Measurements from ENCODE around the gene PRSS22. TPM values are rescaled to one million over a fixed set of nuclear protein-coding genes. Genes with fewer than 3 reads are reported as not detected.

PRSS22 gene
- total RNA-seq, 1 experiment from 2014 or later: 36.9 TPM

DNA sequence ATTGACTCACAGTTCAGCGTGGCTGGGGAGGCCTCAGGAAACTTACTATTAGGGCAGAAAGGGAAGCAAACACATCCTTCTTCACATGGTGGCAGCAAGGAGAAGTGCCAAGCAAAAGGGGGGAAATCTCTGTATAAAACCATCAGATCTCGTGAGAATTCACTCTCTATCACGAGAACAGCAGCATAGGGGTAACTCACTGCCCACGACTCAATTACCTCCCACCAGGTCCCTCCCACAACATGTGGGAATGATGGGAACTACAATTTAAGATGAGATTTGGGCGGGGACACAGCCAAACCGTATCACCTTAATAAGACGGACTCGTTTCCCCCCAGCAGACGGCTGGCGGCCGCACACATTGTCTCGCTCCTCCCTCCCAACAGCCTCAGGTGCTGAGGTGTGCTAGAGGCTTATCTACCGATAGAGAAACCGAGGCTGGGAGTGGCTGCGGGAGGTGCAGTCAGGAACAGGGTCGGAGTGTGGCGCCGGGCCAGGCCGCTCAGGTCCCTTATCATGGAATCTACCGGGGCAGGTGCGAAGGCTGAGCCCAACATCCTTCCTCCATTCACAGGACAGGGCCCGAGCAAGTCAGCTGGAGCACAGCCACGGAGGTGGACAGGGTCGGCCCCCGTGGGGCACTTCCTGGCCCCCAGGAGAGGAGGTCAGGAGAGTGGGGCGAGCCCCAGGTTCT, 32.8 kb downstream of the PRSS22 start:
- CTCF ChIA-PET: interaction anchor here (1.1 kb wide), 1 partner anchor 14 kb away, joined by 3 read pairs; no protein-coding TSS in a partner anchor
- ATAC-seq: no peak
- H3K36me3 ChIP-seq (ENCODE audit: low read depth, low read length): no peaks in the 10 kb centered on the region
- H3K9ac ChIP-seq (ENCODE audit: low read length): no peak overlapping the region
- H3K79me2 ChIP-seq (ENCODE audit: low read length): no peaks in the 10 kb centered on the region
- H3K27ac ChIP-seq (ENCODE audit: low read length): no peak overlapping the region
- no peak for DNase-seq
- BruUV-seq (replicated peaks): no TSS peak
- no peaks in the 10 kb centered on the region for H4K20me1 ChIP-seq (ENCODE audit: low read length)
- no peaks in the 10 kb centered on the region for H3F3A ChIP-seq (ENCODE audit: low read length, unreplicated experiment)
- H3K4me2 ChIP-seq (ENCODE audit: low read length): no peak overlapping the region
- peaks cover 9% of the 10 kb centered on the region for H3K4me1 ChIP-seq (ENCODE audit: insufficient read depth, low read length)
- no peaks in the 10 kb centered on the region for H3K9me2 ChIP-seq (replicated peaks; ENCODE audit: low read length)
- POLR2A ChIA-PET (ENCODE audit: unreplicated experiment): no interaction called here
- H3K27me3 ChIP-seq (ENCODE audit: low read length): no peaks in the 10 kb centered on the region
- H3K9me3 ChIP-seq (ENCODE audit: low read length): no peaks in the 10 kb centered on the region
- H2AFZ ChIP-seq (ENCODE audit: low read length): no peak overlapping the region
- H3K4me3 ChIP-seq (ENCODE audit: low read length): no peak overlapping the region
- intact Hi-C loops (cut with micrococcal nuclease): loop anchor here (10.0 kb wide), 1 partner anchor 50 kb away; the partner anchor contains the start of gene ELOB
- TF ChIP-seq, protein P1, sequence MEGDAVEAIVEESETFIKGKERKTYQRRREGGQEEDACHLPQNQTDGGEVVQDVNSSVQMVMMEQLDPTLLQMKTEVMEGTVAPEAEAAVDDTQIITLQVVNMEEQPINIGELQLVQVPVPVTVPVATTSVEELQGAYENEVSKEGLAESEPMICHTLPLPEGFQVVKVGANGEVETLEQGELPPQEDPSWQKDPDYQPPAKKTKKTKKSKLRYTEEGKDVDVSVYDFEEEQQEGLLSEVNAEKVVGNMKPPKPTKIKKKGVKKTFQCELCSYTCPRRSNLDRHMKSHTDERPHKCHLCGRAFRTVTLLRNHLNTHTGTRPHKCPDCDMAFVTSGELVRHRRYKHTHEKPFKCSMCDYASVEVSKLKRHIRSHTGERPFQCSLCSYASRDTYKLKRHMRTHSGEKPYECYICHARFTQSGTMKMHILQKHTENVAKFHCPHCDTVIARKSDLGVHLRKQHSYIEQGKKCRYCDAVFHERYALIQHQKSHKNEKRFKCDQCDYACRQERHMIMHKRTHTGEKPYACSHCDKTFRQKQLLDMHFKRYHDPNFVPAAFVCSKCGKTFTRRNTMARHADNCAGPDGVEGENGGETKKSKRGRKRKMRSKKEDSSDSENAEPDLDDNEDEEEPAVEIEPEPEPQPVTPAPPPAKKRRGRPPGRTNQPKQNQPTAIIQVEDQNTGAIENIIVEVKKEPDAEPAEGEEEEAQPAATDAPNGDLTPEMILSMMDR (conservative IDR thresholded peaks at IDR 0.05; ENCODE audit: low read depth, low read length): no peak

DNA sequence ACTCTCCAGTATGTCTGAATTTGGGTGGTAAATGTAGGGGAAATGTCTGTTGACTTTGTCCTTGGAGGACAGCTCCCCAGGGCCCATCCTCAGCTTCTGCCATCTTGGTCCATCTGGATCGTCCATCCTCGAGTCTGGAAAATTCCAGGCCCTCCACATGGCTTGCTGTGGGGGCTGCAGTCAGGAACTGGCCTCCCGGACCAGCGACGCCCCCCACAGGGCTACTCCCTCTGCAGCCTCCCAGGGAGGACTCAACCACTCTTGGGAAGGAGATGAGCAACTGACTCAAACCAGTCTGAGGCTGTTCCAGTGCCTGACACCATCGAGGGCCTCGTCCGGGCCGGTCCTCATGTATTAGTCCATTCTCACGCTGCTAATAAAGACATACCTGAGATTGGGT, 33.3 kb downstream of the PRSS22 start:
- Histone ChIP-seq H4K20me1 (ENCODE audit: low read length) (no peaks in the 10 kb centered on the region), H3K9ac (ENCODE audit: low read length) (no peak overlapping the region), H3K4me3 (ENCODE audit: low read length) (no peak overlapping the region), H3F3A (ENCODE audit: low read length, unreplicated experiment) (no peaks in the 10 kb centered on the region), H3K36me3 (ENCODE audit: low read depth, low read length) (no peaks in the 10 kb centered on the region), H3K4me2 (ENCODE audit: low read length) (no peak overlapping the region), H3K9me2 (replicated peaks; ENCODE audit: low read length) (no peaks in the 10 kb centered on the region), H3K4me1 (ENCODE audit: insufficient read depth, low read length) (peaks cover 3% of the 10 kb centered on the region), H3K9me3 (ENCODE audit: low read length) (no peaks in the 10 kb centered on the region), H2AFZ (ENCODE audit: low read length) (no peak overlapping the region), H3K79me2 (ENCODE audit: low read length) (no peaks in the 10 kb centered on the region), H3K27me3 (ENCODE audit: low read length) (no peaks in the 10 kb centered on the region), H3K27ac (ENCODE audit: low read length) (no peak overlapping the region)
- POLR2A ChIA-PET (ENCODE audit: unreplicated experiment): no interaction called here
- DNase-seq (no peak), ATAC-seq (no peak)
- no TSS peak for BruUV-seq (replicated peaks)
- intact Hi-C loops (cut with micrococcal nuclease): loop anchor here (10.0 kb wide), 1 partner anchor 50 kb away; the partner anchor contains the start of gene ELOB
- no peak for TF ChIP-seq EZH2 (IDR thresholded peaks at IDR 0.05; ENCODE audit: low read length, unreplicated experiment)
- TF ChIP-seq, protein P1 (conservative IDR thresholded peaks at IDR 0.05; ENCODE audit: low read depth, low read length): no peak
- no peak for TF ChIP-seq EZH2phosphoT487 (IDR thresholded peaks at IDR 0.05; ENCODE audit: borderline replicate concordance, low read length)
- CTCF ChIA-PET: no interaction called here

DNA sequence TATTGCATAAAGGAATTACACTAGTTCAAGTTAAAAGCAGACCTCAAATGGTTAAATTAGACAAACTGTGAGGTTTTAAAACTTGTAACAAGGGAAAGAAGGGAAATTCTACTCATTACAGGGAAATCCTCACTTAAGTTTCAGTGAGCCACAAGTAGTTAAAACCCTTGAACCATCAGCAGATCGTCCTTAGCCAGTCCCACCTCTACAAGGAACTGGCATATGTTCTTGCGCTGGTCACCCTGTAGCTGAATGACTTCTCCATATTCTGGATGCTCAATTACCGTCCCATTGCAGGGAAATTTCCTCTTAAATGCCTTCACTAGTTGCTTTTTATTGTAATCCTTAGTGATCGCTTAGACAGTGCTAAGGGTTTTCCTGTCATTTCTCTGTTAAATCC, 35.5 kb downstream of the PRSS22 start:
- ChIA-PET CTCF (no interaction called here), POLR2A (ENCODE audit: unreplicated experiment) (no interaction called here)
- no peak for ATAC-seq
- intact Hi-C loops (cut with micrococcal nuclease): loop anchor here (10.0 kb wide), 1 partner anchor 48 kb away; the partner anchor contains the start of gene ELOB
- H3K27me3 ChIP-seq (ENCODE audit: low read length): no peaks in the 10 kb centered on the region
- no peak overlapping the region for H3K9ac ChIP-seq (ENCODE audit: low read length)
- H4K20me1 ChIP-seq (ENCODE audit: low read length): no peaks in the 10 kb centered on the region
- TF ChIP-seq, protein P1 (conservative IDR thresholded peaks at IDR 0.05; ENCODE audit: low read depth, low read length): no peak
- TF ChIP-seq EZH2phosphoT487 (IDR thresholded peaks at IDR 0.05; ENCODE audit: borderline replicate concordance, low read length) (no peak), EZH2 (IDR thresholded peaks at IDR 0.05; ENCODE audit: low read length, unreplicated experiment) (no peak)
- no peaks in the 10 kb centered on the region for H3K9me2 ChIP-seq (replicated peaks; ENCODE audit: low read length)
- BruUV-seq (replicated peaks): no TSS peak
- no peaks in the 10 kb centered on the region for H3K4me1 ChIP-seq (ENCODE audit: insufficient read depth, low read length)
- H3F3A ChIP-seq (ENCODE audit: low read length, unreplicated experiment): no peaks in the 10 kb centered on the region
- no peaks in the 10 kb centered on the region for H3K9me3 ChIP-seq (ENCODE audit: low read length)
- no peak overlapping the region for H3K27ac ChIP-seq (ENCODE audit: low read length)
- no peak for DNase-seq
- no peak overlapping the region for H2AFZ ChIP-seq (ENCODE audit: low read length)
- H3K4me2 ChIP-seq (ENCODE audit: low read length): no peak overlapping the region
- no peaks in the 10 kb centered on the region for H3K36me3 ChIP-seq (ENCODE audit: low read depth, low read length)
- H3K4me3 ChIP-seq (ENCODE audit: low read length): no peak overlapping the region
- no peaks in the 10 kb centered on the region for H3K79me2 ChIP-seq (ENCODE audit: low read length)
